Measurements from ENCODE around the gene ZNF782.

ZNF782 gene

DNA sequence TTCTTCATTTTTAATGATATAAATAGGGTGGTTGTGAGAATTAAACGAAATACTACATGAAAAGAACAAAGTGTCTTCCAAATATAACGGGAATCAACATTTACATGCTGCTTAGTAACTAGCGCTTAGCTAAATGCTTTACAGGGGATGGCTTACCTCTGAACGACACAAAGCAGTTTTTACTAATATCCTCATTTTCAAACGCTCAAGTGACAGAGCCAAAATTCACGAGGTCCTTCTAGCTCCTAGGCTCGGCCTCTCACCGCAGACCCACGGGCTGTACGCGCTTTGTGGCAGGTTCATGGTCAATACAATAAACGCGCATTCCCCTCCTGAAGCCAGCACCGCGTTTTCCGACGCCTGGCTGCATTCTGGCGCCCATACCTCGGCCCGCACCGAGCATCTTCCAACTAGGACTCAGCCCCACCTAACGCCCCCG lies 76.9 kb downstream of the ZNF782 start:
- 9 to 10% methylated on average over 22 to 23 of the region's 23 CpGs for WGBS, 2 experiments
- Histone ChIP-seq H3K4me3 (ENCODE audit: insufficient read depth, low read depth, low read length) (peak overlapping the region; percentile 62), H3K4me1 (ENCODE audit: control insufficient read depth, insufficient read depth, low read length) (peaks cover 3% of the 10 kb centered on the region), H3K9me3 (ENCODE audit: control insufficient read depth, low read length) (no peaks in the 10 kb centered on the region), H3K27me3 (ENCODE audit: control insufficient read depth, insufficient read depth, low read length, poor library complexity, severe bottlenecking) (no peaks in the 10 kb centered on the region), H3K36me3 (ENCODE audit: control insufficient read depth, insufficient read depth, low read length) (peaks cover 30% of the 10 kb centered on the region), H3K27ac (ENCODE audit: insufficient read depth, low read depth, low read length, poor library complexity, severe bottlenecking) (no peak overlapping the region)

- no peaks in the 10 kb centered on the region for H3K4me1 ChIP-seq (ENCODE audit: control insufficient read depth, insufficient read depth, low read length)
- peaks cover 7% of the 10 kb centered on the region for H3K9me3 ChIP-seq (ENCODE audit: control insufficient read depth, low read length)
- no peaks in the 10 kb centered on the region for H3K27me3 ChIP-seq (ENCODE audit: control insufficient read depth, insufficient read depth, low read length, poor library complexity, severe bottlenecking)
- H3K36me3 ChIP-seq (ENCODE audit: control insufficient read depth, insufficient read depth, low read length), result peaks cover 66% of the 10 kb centered on the region
- no peak overlapping the region for H3K4me3 ChIP-seq (ENCODE audit: insufficient read depth, low read depth, low read length)
- no peak overlapping the region for H3K27ac ChIP-seq (ENCODE audit: insufficient read depth, low read depth, low read length, poor library complexity, severe bottlenecking)
- WGBS, 2 experiments, result 95 to 100% methylated on average over 2 of the region's 2 CpGs
These were observed 83.2 kb downstream of the ZNF782 start for GRCh38 chr9:96771124-96771523.

GRCh38 chr9:96769989-96770388 lies 84.3 kb downstream of the ZNF782 start:
- Histone ChIP-seq H3K9me3 (ENCODE audit: control insufficient read depth, low read length) (peaks cover 7% of the 10 kb centered on the region), H3K27me3 (ENCODE audit: control insufficient read depth, insufficient read depth, low read length, poor library complexity, severe bottlenecking) (no peaks in the 10 kb centered on the region), H3K36me3 (ENCODE audit: control insufficient read depth, insufficient read depth, low read length) (peaks cover 68% of the 10 kb centered on the region), H3K4me3 (ENCODE audit: insufficient read depth, low read depth, low read length) (no peak overlapping the region), H3K4me1 (ENCODE audit: control insufficient read depth, insufficient read depth, low read length) (no peaks in the 10 kb centered on the region), H3K27ac (ENCODE audit: insufficient read depth, low read depth, low read length, poor library complexity, severe bottlenecking) (no peak overlapping the region)
- 96 to 97% methylated on average over 6 of the region's 6 CpGs for WGBS, 2 experiments

Measured in ectodermal cell (in vitro differentiated cells).